Breast epithelium (tissue), 4 donors: ENCODE data around the gene KATNAL2. TPM values are rescaled to one million over a fixed set of nuclear protein-coding genes. Genes with fewer than 3 reads are reported as not detected.

ENCODE experiments used
- DNase-seq, 2 donors: peaks; one replicate each; pipeline ENCODE4 v3.0.0-alpha.2; 2019; ENCODE audit warnings: low spot score in 2 of 2
- H3K27ac ChIP-seq, 2 donors: fragments of 200-600 bp; sonication (generic) in 1 of 2; one replicate each; pipeline ENCODE4 v1.5.1; 2016 to 2019; ENCODE audit warnings: mild to moderate bottlenecking in 1 of 2
- H3K27me3 ChIP-seq, 2 donors: fragments of 200-600 bp; sonication (generic) in 1 of 2; one replicate each; pipeline versions ENCODE4 v1.5.1 to v1.6.0; 2017 to 2019; ENCODE audit warnings: control low read depth in 1 of 2, mild to moderate bottlenecking in 1 of 2
- H3K36me3 ChIP-seq: fragments of 200-600 bp; one replicate; pipeline ENCODE4 v1.5.1; 2019
- H3K4me1 ChIP-seq, 2 donors: fragments of 200-600 bp; sonication (generic); one replicate each; pipeline ENCODE4 v1.5.1; 2016 to 2019; ENCODE audit warnings: control low read depth in 1 of 2
- H3K4me3 ChIP-seq, 3 donors: fragments of 200-600 bp; sonication (generic); 1 replicate in 2 of 3; 2 replicates in 1 of 3; pipeline ENCODE4 v1.5.1; 2016 to 2019; ENCODE audit warnings: mild to moderate bottlenecking in 3 of 3, moderate library complexity in 2 of 3
- H3K9me3 ChIP-seq, 2 donors: fragments of 200-600 bp; sonication (generic) in 1 of 2; one replicate each; pipeline ENCODE4 v1.5.1; 2016 to 2019; ENCODE audit warnings: control low read depth in 1 of 2
- CTCF ChIP-seq, 3 donors: fragments of 450-650 bp; IDR thresholded peaks; one replicate each; pipeline ENCODE4 v1.5.1; 2016 to 2017; ENCODE audit warnings: antibody characterized with exemption in 3 of 3, mild to moderate bottlenecking in 3 of 3, moderate library complexity in 3 of 3
- POLR2A ChIP-seq: fragments of 450-650 bp; IDR thresholded peaks from one replicate; pipeline ENCODE4 v1.6.1; 2016; ENCODE audit warnings: antibody characterized with exemption, mild to moderate bottlenecking, moderate library complexity
- POLR2AphosphoS5 ChIP-seq, 3 donors: sonication (generic); formaldehyde crosslinking; IDR thresholded peaks; one replicate each; pipeline ENCODE4 v1.6.1; 2017; ENCODE audit warnings: antibody characterized with exemption in 3 of 3
- intact Hi-C: fragments of 100-400 bp; cut with DNase I; formaldehyde crosslinking; loops from one replicate; pipeline ENCODE4 v1.15.1; 2023; ENCODE audit warnings: low total_unique reads
- total RNA-seq, 3 donors: library from RNA; depleted of rRNA; stranded (reverse); fragments of >200 nt; gene quantifications; one replicate each; pipeline ENCODE4 v1.1.0, GENCODE V29; 2016

Gene KATNAL2
- total RNA-seq, 3 donors from 2014 or later, result 8.2 to 16.8 (median 9.1) TPM

- TF ChIP-seq POLR2AphosphoS5 (IDR thresholded peaks at IDR 0.05), result peak in 1 of 3 donors; percentile 59
- no peak for TF ChIP-seq CTCF (IDR thresholded peaks at IDR 0.05)
- no peak for TF ChIP-seq POLR2A
These were observed 22.0 kb downstream of the KATNAL2 start for GRCh38 chr18:46939337-46939963.

GRCh38 chr18:46939998-46940571 is 22.7 kb downstream of the KATNAL2 start:
- TF ChIP-seq POLR2AphosphoS5 (IDR thresholded peaks at IDR 0.05) (no peak), POLR2A (no peak), CTCF (IDR thresholded peaks at IDR 0.05) (no peak)
- DNase-seq, result no peak
- no peak overlapping the region for H3K27ac ChIP-seq
- H3K27me3 ChIP-seq, result no peaks in the 10 kb centered on the region
- H3K9me3 ChIP-seq, result no peaks in the 10 kb centered on the region
- H3K36me3 ChIP-seq, result no peaks in the 10 kb centered on the region
- intact Hi-C loops, result no loop called here
- H3K4me1 ChIP-seq, result no peaks in the 10 kb centered on the region
- no peak overlapping the region for H3K4me3 ChIP-seq

More at GRCh38 chr18:46939337-46939963, 22.0 kb downstream of the KATNAL2 start:
- intact Hi-C loops, result no loop called here
- H3K4me1 ChIP-seq, result no peaks in the 10 kb centered on the region
- DNase-seq, result no peak
- no peak overlapping the region for H3K4me3 ChIP-seq
- H3K27me3 ChIP-seq, result no peaks in the 10 kb centered on the region
- no peak overlapping the region for H3K27ac ChIP-seq
- H3K9me3 ChIP-seq, result no peaks in the 10 kb centered on the region
- H3K36me3 ChIP-seq, result no peaks in the 10 kb centered on the region

DNA sequence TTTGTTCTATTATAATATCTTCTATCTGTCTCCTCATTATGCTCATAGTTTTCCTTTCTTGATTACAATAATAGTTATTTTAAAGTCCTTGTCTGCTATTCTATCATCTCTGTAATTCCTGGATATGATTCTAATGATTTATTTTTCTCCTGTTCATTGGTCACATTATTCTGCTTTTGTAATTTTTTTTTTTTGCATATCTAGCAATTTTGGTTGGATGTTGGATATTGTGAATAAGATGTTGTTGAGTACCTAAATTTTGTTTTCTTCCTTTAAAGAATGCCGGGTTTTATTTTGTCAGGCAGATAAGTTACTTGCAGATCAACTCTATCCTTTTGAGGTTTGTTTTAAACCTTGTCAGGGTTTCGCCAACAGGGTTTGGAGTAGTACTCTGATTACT is 25.2 kb downstream of the KATNAL2 start:
- DNase-seq, result no peak
- no peaks in the 10 kb centered on the region for H3K36me3 ChIP-seq
- no peaks in the 10 kb centered on the region for H3K27me3 ChIP-seq
- H3K4me3 ChIP-seq, result no peak overlapping the region
- TF ChIP-seq CTCF (IDR thresholded peaks at IDR 0.05) (no peak), POLR2AphosphoS5 (IDR thresholded peaks at IDR 0.05) (no peak), POLR2A (no peak)
- H3K9me3 ChIP-seq, result no peaks in the 10 kb centered on the region
- intact Hi-C loops, result no loop called here
- no peak overlapping the region for H3K27ac ChIP-seq
- no peaks in the 10 kb centered on the region for H3K4me1 ChIP-seq

- no peaks in the 10 kb centered on the region for H3K9me3 ChIP-seq
- H3K27ac ChIP-seq, result no peak overlapping the region
- no peak for TF ChIP-seq CTCF (IDR thresholded peaks at IDR 0.05)
- no peak for TF ChIP-seq POLR2A
- no peak for TF ChIP-seq POLR2AphosphoS5 (IDR thresholded peaks at IDR 0.05)
- H3K36me3 ChIP-seq, result no peaks in the 10 kb centered on the region
- H3K4me3 ChIP-seq, result peak overlapping the region; percentile 59 to 64 (median 60)
- H3K4me1 ChIP-seq, result no peaks in the 10 kb centered on the region
- intact Hi-C loops, result no loop called here
- DNase-seq, result peak; percentile 63 to 88
- no peaks in the 10 kb centered on the region for H3K27me3 ChIP-seq
These were observed 29.4 kb downstream of the KATNAL2 start for GRCh38 chr18:46946656-46947282.

DNA sequence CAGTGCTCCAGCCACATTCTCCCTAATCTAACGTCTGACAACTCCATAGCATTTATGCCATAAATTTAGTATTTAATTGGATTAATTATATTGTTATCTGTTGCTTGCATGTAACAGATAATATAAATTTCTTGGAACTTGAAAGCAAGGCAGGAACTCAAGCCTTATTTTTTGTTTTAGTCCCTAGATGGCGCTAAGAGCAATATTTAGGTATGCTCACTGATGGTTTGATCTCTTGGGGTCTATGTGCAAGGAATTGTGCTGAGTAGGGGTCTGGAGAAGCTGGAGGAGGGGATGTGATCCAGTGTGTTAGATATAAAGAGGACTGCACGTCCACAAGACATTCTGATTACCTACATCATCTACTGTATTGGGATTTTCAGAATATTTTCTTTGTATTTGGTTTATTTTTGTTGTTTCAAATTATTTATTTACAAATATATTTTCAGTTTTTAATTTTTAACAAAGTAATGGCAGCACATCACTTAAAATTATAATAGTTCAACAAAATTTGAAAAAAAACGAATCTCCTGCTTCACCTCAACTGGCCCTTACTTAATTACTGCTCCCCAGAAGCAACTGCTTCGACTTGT is 32.8 kb downstream of the KATNAL2 start:
- H3K27ac ChIP-seq, result no peak overlapping the region
- H3K4me3 ChIP-seq, result no peak overlapping the region
- no peaks in the 10 kb centered on the region for H3K4me1 ChIP-seq
- intact Hi-C loops, result no loop called here
- no peaks in the 10 kb centered on the region for H3K36me3 ChIP-seq
- H3K27me3 ChIP-seq, result no peaks in the 10 kb centered on the region
- no peak for DNase-seq
- H3K9me3 ChIP-seq, result no peaks in the 10 kb centered on the region
- no peak for TF ChIP-seq POLR2A
- TF ChIP-seq POLR2AphosphoS5 (IDR thresholded peaks at IDR 0.05), result no peak
- no peak for TF ChIP-seq CTCF (IDR thresholded peaks at IDR 0.05)
